NB4 (cell line): Measurements from ENCODE around the gene FIP1L1.
"Not testable (repeated sequence)": the region's sequence is repeated elsewhere in the genome, so short reads cannot be mapped to it uniquely, and the experiment has no call there.

Experiments
- MYC ChIP-seq: IDR thresholded peaks from 2 replicates; pipeline ENCODE4 v1.6.1; 2011; ENCODE audit warnings: low read depth, low read length
- POLR2A ChIP-seq: IDR thresholded peaks from 2 replicates; pipeline ENCODE4 v1.6.1; 2011; ENCODE audit warnings: mild to moderate bottlenecking; ENCODE audit not compliant: insufficient read length; ENCODE audit errors: extremely low read depth
- TF ChIP-seq, protein P1 (sequence below): IDR thresholded peaks from one replicate; pipeline ENCODE4 v1.5.1; 2012; ENCODE audit warnings: low read depth, low read length
- TF ChIP-seq, protein P2 (sequence below): IDR thresholded peaks from 2 replicates; pipeline ENCODE4 v1.6.1; 2011; ENCODE audit warnings: low read depth, low read length

DNA sequence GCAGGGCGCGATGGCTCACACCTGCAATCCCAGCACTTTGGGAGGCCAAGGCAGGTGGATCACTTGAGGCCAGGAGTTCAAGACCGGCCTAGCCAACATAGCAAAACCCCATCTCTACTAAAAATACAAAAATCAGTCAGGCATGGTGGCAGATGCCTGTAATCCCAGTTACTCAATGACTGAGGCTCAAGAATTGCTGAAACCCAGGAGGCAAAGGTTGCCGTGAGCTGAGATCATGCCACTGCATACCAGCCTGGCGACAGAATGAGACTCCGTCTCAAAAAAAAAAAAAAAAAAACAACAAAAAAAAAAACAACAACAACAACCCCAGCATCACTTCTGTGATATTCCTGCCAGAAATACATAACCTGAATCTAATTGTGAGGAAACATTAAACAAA is 42.5 kb upstream of the FIP1L1 start:
- TF ChIP-seq, protein P1, sequence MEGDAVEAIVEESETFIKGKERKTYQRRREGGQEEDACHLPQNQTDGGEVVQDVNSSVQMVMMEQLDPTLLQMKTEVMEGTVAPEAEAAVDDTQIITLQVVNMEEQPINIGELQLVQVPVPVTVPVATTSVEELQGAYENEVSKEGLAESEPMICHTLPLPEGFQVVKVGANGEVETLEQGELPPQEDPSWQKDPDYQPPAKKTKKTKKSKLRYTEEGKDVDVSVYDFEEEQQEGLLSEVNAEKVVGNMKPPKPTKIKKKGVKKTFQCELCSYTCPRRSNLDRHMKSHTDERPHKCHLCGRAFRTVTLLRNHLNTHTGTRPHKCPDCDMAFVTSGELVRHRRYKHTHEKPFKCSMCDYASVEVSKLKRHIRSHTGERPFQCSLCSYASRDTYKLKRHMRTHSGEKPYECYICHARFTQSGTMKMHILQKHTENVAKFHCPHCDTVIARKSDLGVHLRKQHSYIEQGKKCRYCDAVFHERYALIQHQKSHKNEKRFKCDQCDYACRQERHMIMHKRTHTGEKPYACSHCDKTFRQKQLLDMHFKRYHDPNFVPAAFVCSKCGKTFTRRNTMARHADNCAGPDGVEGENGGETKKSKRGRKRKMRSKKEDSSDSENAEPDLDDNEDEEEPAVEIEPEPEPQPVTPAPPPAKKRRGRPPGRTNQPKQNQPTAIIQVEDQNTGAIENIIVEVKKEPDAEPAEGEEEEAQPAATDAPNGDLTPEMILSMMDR, result not testable (repeated sequence)
- TF ChIP-seq POLR2A, MYC: not testable (repeated sequence)
- TF ChIP-seq, protein P2, sequence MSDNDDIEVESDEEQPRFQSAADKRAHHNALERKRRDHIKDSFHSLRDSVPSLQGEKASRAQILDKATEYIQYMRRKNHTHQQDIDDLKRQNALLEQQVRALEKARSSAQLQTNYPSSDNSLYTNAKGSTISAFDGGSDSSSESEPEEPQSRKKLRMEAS, result not testable (repeated sequence)
